Adrenal gland (tissue), 12 donors: Measurements from ENCODE around the gene ATL1. TPM values are rescaled to one million over a fixed set of nuclear protein-coding genes. Genes with fewer than 3 reads are reported as not detected.

Experiments
- DNase-seq, 7 donors: peaks; one replicate each; pipeline ENCODE4 v3.0.0-alpha.2; 2019 to 2020
- H3K27ac ChIP-seq, 5 donors: fragments of 200-600 bp; sonication (generic) in 4 of 5; 1 replicate in 3 of 5; 2 replicates in 2 of 5; pipeline versions ENCODE4 v1.5.1 to v1.8.0; 2016 to 2020; ENCODE audit warnings: mild to moderate bottlenecking in 1 of 5
- H3K27me3 ChIP-seq: fragments of 200-600 bp; 2 replicates; pipeline ENCODE4 v1.8.0; 2021
- H3K36me3 ChIP-seq, 2 donors: fragments of 200-600 bp; replicated peaks in 1 of 2; 1 replicate in 1 of 2; 2 replicates in 1 of 2; pipeline versions ENCODE4 v1.5.1 to v1.8.0; 2018 to 2022
- H3K4me1 ChIP-seq, 2 donors: fragments of 200-600 bp; replicated peaks in 1 of 2; 1 replicate in 1 of 2; 2 replicates in 1 of 2; pipeline versions ENCODE4 v1.5.1 to v1.8.0; 2018 to 2021
- H3K4me3 ChIP-seq, 4 donors: fragments of 200-600 bp; sonication (generic) in 3 of 4; one replicate each; pipeline ENCODE4 v1.5.1; 2016 to 2018
- H3K9me3 ChIP-seq, 3 donors: fragments of 200-600 bp; sonication (generic) in 1 of 3; replicated peaks in 1 of 3; 1 replicate in 2 of 3; 2 replicates in 1 of 3; pipeline versions ENCODE4 v1.5.1 to v1.8.0; 2016 to 2021
- CTCF ChIP-seq, 6 experiments: fragments of 450-650 bp in 4 of 6; fragments of 200-600 bp in 2 of 6; sonication (generic) in 1 of 6; IDR thresholded peaks; 1 replicate in 5 of 6; 2 replicates in 1 of 6; pipeline versions ENCODE4 v1.5.1 to v1.8.0; 2016 to 2021; ENCODE audit warnings: antibody characterized with exemption in 6 of 6, mild to moderate bottlenecking in 2 of 6, moderate library complexity in 1 of 6
- POLR2A ChIP-seq, 2 donors: fragments of 450-650 bp; IDR thresholded peaks; one replicate each; pipeline ENCODE4 v1.6.1; 2017; ENCODE audit warnings: antibody characterized with exemption in 2 of 2, mild to moderate bottlenecking in 2 of 2, moderate library complexity in 1 of 2
- WGBS, 4 donors: extraction: QIAGEN DNeasy Blood & Tissue Kit in 2 of 4; methylation state at CpG; one replicate each; pipeline versions ENCODE4 v1.1.5 to v1.1.7; 2013 to 2017; 5-methylcytosine and 5-hydroxymethylcytosine counted together
- intact Hi-C, 2 donors: fragments of 100-400 bp; cut with DNase I; formaldehyde crosslinking; loops; one replicate each; pipeline versions ENCODE4 v1.14.1 to v1.15.0; 2022 to 2023
- polyA plus RNA-seq, 3 donors: library from polyadenylated mRNA; stranded (reverse); fragments of 200-250 nt in 2 of 3; fragments of 350-450 nt in 1 of 3; fragmentation: Illumina TruSeq in 1 of 3; extraction: RNeasy Lipid Tissue Mini Kit (QIAGEN cat#74804) in 1 of 3; gene quantifications; one replicate each; pipeline ENCODE4 v1.2.3, GENCODE V29; 2013 to 2014
- small RNA-seq, 2 donors: library from RNA; depleted of rRNA; stranded (forward); fragments of <200 nt; gene quantifications; one replicate each; pipeline ENCODE3, GENCODE V24; 2016
- total RNA-seq, 9 donors: library from RNA; depleted of rRNA in 4 of 9; stranded (reverse); fragments of >200 nt in 4 of 9; fragments of 120-200 nt in 1 of 9; fragmentation: NEBNext Ultra II Directional in 1 of 9; extraction: Animal tissue kit (Norgen Biotek cat#: 25700) in 1 of 9; gene quantifications; one replicate each; pipeline versions ENCODE4 v1.1.0 to v1.2.4, GENCODE V29; 2013 to 2023
- donor health status: healthy with polysubstance abuse.
- donor health status: Bipolar disorder and iron deficiency.
- donor health status: DM: yes; HTN: yes; CAD: no.
- donor health status: DM: no; HTN: no; CAD: no.
- donor health status: DM: no; HTN: no; CAD: no.
- donor health status: DM: yes; HTN: yes; CAD: no.

The ATL1 gene
- total and polyA plus RNA-seq, 12 donors = 2.1 to 10.1 (median 6.0) TPM

- H3K4me3 ChIP-seq = no peak overlapping the region
- H3K27ac ChIP-seq = peak overlapping the region in 1 of 5 donors; percentile 53
- H3K27me3 ChIP-seq = no peaks in the 10 kb centered on the region
- no peaks in the 10 kb centered on the region for H3K36me3 ChIP-seq
- peaks cover 7 to 20% of the 10 kb centered on the region in 2 donors for H3K4me1 ChIP-seq
- intact Hi-C loops = no loop called here
- no peaks in the 10 kb centered on the region for H3K9me3 ChIP-seq
- TF ChIP-seq POLR2A (IDR thresholded peaks at IDR 0.05) (no peak), CTCF (IDR thresholded peaks at IDR 0.05) (no peak)
- no peak for DNase-seq
- 86 to 91% (median 87%) methylated on average over 5 of the region's 5 CpGs for WGBS, 4 donors
Observed at GRCh38 chr14:50678163-50678562, 118.2 kb downstream of the ATL1 start.

GRCh38 chr14:50679674-50680073 is 119.7 kb downstream of the ATL1 start:
- no peaks in the 10 kb centered on the region for H3K36me3 ChIP-seq
- intact Hi-C loops = no loop called here
- H3K4me3 ChIP-seq = no peak overlapping the region
- no peak overlapping the region for H3K27ac ChIP-seq
- peaks cover 7 to 14% of the 10 kb centered on the region in 2 donors for H3K4me1 ChIP-seq
- no peak for TF ChIP-seq POLR2A (IDR thresholded peaks at IDR 0.05)
- TF ChIP-seq CTCF (IDR thresholded peaks at IDR 0.05) = no peak
- no peaks in the 10 kb centered on the region for H3K9me3 ChIP-seq
- no peaks in the 10 kb centered on the region for H3K27me3 ChIP-seq
- no peak for DNase-seq

Small RNAs within 50 kb of the gene (small RNA-seq; reads per million reads assigned to genes)
- gene RN7SL452P (0 reads per million in 2 donors), gene SNRPGP1 (0 reads per million in 2 donors)

Other genes starting within 250 kb of the ATL1 start
- gene L2HGDH, start 247.9 kb upstream of the ATL1 start, total RNA-seq = 1 to 10 TPM; 1.3 to 8.9 (median 5.2) TPM
- 1 to 10 TPM; 1.2 to 5.7 (median 1.3) TPM for gene L2HGDH, start 247.9 kb upstream of the ATL1 start, polyA plus RNA-seq
- 10 to 100 TPM in 6 of 9 donors, 1 to 10 TPM in 3; 4.8 to 19.9 (median 13.5) TPM for gene DMAC2L, start 247.8 kb upstream of the ATL1 start, total RNA-seq
- 10 to 100 TPM in 2 of 3 donors, 1 to 10 TPM in 1; 9.4 to 15.0 (median 12.3) TPM for gene DMAC2L, start 247.8 kb upstream of the ATL1 start, polyA plus RNA-seq
- gene CDKL1, start 163.3 kb upstream of the ATL1 start, total RNA-seq = 10 to 100 TPM in 4 of 9 donors, 1 to 10 TPM in 5; 1.8 to 17.2 (median 8.1) TPM
- gene CDKL1, start 163.3 kb upstream of the ATL1 start, polyA plus RNA-seq = 1 to 10 TPM; 1.5 to 8.3 (median 3.1) TPM
- gene MAP4K5, start 27.6 kb upstream of the ATL1 start, total RNA-seq = 100 to 1,000 TPM in 3 of 9 donors, 10 to 100 TPM in 6; 19.7 to 205 (median 36.6) TPM
- gene MAP4K5, start 27.6 kb upstream of the ATL1 start, polyA plus RNA-seq = 10 to 100 TPM in 2 of 3 donors, 1 to 10 TPM in 1; 9.2 to 17.5 (median 16.8) TPM
- 10 to 100 TPM; 14.8 to 39.2 (median 27.3) TPM for gene SAV1, start 108.2 kb downstream of the ATL1 start, total RNA-seq
- 10 to 100 TPM; 24.5 to 27.2 (median 25.8) TPM for gene SAV1, start 108.2 kb downstream of the ATL1 start, polyA plus RNA-seq